Breast epithelium (tissue), 4 donors: ENCODE data around the gene VGLL2. TPM values are rescaled to one million over a fixed set of nuclear protein-coding genes. Genes with fewer than 3 reads are reported as not detected.

Source experiments
- DNase-seq, 2 donors: peaks; one replicate each; pipeline ENCODE4 v3.0.0-alpha.2; 2019; ENCODE audit warnings: low spot score in 2 of 2
- H3K27ac ChIP-seq, 2 donors: fragments of 200-600 bp; sonication (generic) in 1 of 2; one replicate each; pipeline ENCODE4 v1.5.1; 2016 to 2019; ENCODE audit warnings: mild to moderate bottlenecking in 1 of 2
- H3K27me3 ChIP-seq, 2 donors: fragments of 200-600 bp; sonication (generic) in 1 of 2; one replicate each; pipeline versions ENCODE4 v1.5.1 to v1.6.0; 2017 to 2019; ENCODE audit warnings: control low read depth in 1 of 2, mild to moderate bottlenecking in 1 of 2
- H3K36me3 ChIP-seq: fragments of 200-600 bp; one replicate; pipeline ENCODE4 v1.5.1; 2019
- H3K4me1 ChIP-seq, 2 donors: fragments of 200-600 bp; sonication (generic); one replicate each; pipeline ENCODE4 v1.5.1; 2016 to 2019; ENCODE audit warnings: control low read depth in 1 of 2
- H3K4me3 ChIP-seq, 3 donors: fragments of 200-600 bp; sonication (generic); 1 replicate in 2 of 3; 2 replicates in 1 of 3; pipeline ENCODE4 v1.5.1; 2016 to 2019; ENCODE audit warnings: mild to moderate bottlenecking in 3 of 3, moderate library complexity in 2 of 3
- H3K9me3 ChIP-seq, 2 donors: fragments of 200-600 bp; sonication (generic) in 1 of 2; one replicate each; pipeline ENCODE4 v1.5.1; 2016 to 2019; ENCODE audit warnings: control low read depth in 1 of 2
- CTCF ChIP-seq, 3 donors: fragments of 450-650 bp; IDR thresholded peaks; one replicate each; pipeline ENCODE4 v1.5.1; 2016 to 2017; ENCODE audit warnings: antibody characterized with exemption in 3 of 3, mild to moderate bottlenecking in 3 of 3, moderate library complexity in 3 of 3
- POLR2A ChIP-seq: fragments of 450-650 bp; IDR thresholded peaks from one replicate; pipeline ENCODE4 v1.6.1; 2016; ENCODE audit warnings: antibody characterized with exemption, mild to moderate bottlenecking, moderate library complexity
- POLR2AphosphoS5 ChIP-seq, 3 donors: sonication (generic); formaldehyde crosslinking; IDR thresholded peaks; one replicate each; pipeline ENCODE4 v1.6.1; 2017; ENCODE audit warnings: antibody characterized with exemption in 3 of 3
- intact Hi-C: fragments of 100-400 bp; cut with DNase I; formaldehyde crosslinking; loops from one replicate; pipeline ENCODE4 v1.15.1; 2023; ENCODE audit warnings: low total_unique reads
- total RNA-seq, 3 donors: library from RNA; depleted of rRNA; stranded (reverse); fragments of >200 nt; gene quantifications; one replicate each; pipeline ENCODE4 v1.1.0, GENCODE V29; 2016

Gene VGLL2
- total RNA-seq, 3 donors from 2014 or later: not detected

DNA sequence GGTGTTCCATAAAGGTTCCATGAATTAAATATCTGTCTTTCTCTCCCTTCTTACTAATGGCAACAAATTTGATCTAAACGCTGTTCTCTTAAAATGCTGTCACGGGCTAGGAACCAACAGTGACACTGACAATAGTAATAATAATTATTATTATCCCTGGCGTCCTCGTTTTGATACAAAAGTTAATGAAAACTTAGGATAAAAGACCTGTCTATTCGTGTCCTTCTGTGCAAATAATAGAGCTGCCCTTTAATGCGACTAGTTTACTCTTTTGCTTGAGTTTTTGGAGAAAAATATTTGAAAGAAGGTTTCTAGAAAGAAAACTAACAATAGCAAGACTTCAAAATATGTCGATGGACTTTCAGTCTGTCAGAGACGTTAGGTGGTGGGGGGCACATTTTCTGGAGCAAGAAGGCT, 4.3 kb downstream of the VGLL2 start:
- peaks cover 3% of the 10 kb centered on the region in 2 donors for H3K4me1 ChIP-seq
- TF ChIP-seq POLR2AphosphoS5 (IDR thresholded peaks at IDR 0.05) (no peak), POLR2A (no peak), CTCF (IDR thresholded peaks at IDR 0.05) (no peak)
- H3K27ac ChIP-seq: no peak overlapping the region
- H3K36me3 ChIP-seq: no peaks in the 10 kb centered on the region
- H3K27me3 ChIP-seq: peaks cover 0 to 93% of the 10 kb centered on the region in 2 donors
- DNase-seq: no peak
- no peaks in the 10 kb centered on the region for H3K9me3 ChIP-seq
- intact Hi-C loops: loop anchor here (5.0 kb wide), 1 partner anchor 828 kb away; no protein-coding TSS in a partner anchor
- H3K4me3 ChIP-seq: no peak overlapping the region

GRCh38 chr6:117270055-117270842, 4.9 kb downstream of the VGLL2 start:
- DNase-seq: no peak
- H3K4me1 ChIP-seq: peaks cover 0 to 3% of the 10 kb centered on the region in 2 donors
- peak overlapping the region; percentile 12 to 54 (median 30) for H3K4me3 ChIP-seq
- H3K36me3 ChIP-seq: no peaks in the 10 kb centered on the region
- H3K9me3 ChIP-seq: no peaks in the 10 kb centered on the region
- H3K27me3 ChIP-seq: peaks cover 0 to 93% of the 10 kb centered on the region in 2 donors
- TF ChIP-seq POLR2A (no peak), CTCF (IDR thresholded peaks at IDR 0.05) (no peak), POLR2AphosphoS5 (IDR thresholded peaks at IDR 0.05) (no peak)
- H3K27ac ChIP-seq: no peak overlapping the region
- intact Hi-C loops: no loop called here

DNA sequence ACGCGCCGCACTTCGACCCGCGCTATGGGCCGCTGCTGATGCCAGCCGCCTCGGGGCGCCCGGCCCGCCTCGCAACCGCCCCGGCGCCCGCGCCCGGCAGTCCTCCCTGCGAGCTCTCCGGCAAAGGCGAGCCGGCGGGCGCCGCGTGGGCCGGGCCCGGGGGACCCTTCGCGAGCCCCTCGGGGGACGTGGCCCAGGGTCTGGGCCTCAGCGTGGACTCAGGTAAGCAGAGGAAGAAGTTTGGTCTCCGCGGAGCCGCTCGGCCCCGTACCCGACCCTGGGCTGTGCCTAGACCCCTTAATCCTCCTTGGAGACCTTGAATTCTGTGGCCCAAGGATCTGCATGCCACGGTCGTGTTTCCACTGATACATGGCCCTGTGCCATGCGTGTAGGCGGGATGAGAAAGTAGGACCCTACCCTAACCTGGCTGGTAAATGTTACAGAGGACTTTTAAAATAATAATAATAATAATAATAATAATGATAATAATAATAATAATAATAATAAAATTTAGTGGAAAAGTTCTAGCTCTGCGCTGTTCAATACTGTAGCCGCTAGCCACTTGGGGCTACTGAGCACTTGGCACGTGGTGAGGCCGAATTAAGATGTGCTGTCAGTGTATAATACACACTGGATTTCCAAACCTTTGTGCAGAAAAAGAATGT, 5.6 kb downstream of the VGLL2 start:
- Histone ChIP-seq H3K4me3 (peak overlapping the region in 2 of 3 donors; percentile 30 to 54), H3K27me3 (peaks cover 0 to 93% of the 10 kb centered on the region in 2 donors), H3K4me1 (peaks cover 0 to 3% of the 10 kb centered on the region in 2 donors), H3K36me3 (no peaks in the 10 kb centered on the region), H3K27ac (no peak overlapping the region), H3K9me3 (no peaks in the 10 kb centered on the region)
- no peak for DNase-seq
- intact Hi-C loops: no loop called here
- TF ChIP-seq CTCF (IDR thresholded peaks at IDR 0.05): no peak
- TF ChIP-seq POLR2AphosphoS5 (IDR thresholded peaks at IDR 0.05): no peak
- no peak for TF ChIP-seq POLR2A

DNA sequence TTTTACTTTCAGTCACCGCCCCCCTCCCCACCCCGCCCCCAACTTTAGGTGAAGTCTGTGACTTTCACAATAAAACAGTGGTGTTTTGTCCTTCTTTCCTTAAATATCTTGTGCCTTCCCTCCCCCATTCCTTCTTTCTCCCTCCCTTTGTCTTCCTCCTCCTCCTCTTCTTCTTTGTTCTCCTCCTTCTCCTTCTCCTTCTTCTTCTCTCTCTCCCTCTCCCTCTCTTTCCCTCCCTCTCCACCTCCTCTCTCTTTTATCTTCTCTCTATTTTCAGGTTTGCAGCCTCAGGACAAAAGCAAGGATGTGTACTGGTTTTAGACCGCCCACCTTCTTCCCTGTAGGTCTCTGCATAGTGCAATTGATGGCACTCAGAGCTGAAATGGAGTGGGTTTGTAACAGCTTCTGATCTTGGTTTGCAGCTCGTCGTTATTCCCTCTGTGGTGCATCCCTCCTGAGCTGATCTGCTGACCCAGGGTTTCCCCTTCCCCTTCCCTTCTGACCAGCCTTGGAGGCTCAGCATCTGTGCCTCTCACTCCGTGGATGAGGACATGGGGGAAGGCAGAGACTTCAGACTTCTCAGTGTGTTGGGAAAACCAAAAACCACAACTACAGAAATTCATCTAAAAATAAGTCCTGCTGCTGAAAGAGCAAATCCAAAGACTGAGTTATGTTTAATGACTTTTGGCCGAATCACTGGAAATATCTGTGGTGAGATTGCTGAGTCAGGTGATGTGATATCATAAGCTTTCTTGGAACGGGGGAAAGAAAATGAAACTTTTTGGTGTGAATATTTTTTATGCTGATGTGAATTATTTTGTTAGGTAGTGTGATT, 6.9 kb downstream of the VGLL2 start:
- Histone ChIP-seq H3K27me3 (peaks cover 0 to 87% of the 10 kb centered on the region in 2 donors), H3K27ac (no peak overlapping the region), H3K4me3 (no peak overlapping the region), H3K36me3 (no peaks in the 10 kb centered on the region), H3K9me3 (no peaks in the 10 kb centered on the region), H3K4me1 (peaks cover 0 to 3% of the 10 kb centered on the region in 2 donors)
- intact Hi-C loops: no loop called here
- DNase-seq: no peak
- no peak for TF ChIP-seq POLR2A
- TF ChIP-seq CTCF (IDR thresholded peaks at IDR 0.05): no peak
- no peak for TF ChIP-seq POLR2AphosphoS5 (IDR thresholded peaks at IDR 0.05)
